ENCODE measurements around the gene METTL9. TPM values are rescaled to one million over a fixed set of nuclear protein-coding genes. Genes with fewer than 3 reads are reported as not detected.
"Not testable (repeated sequence)": the region's sequence is repeated elsewhere in the genome, so short reads cannot be mapped to it uniquely, and the experiment has no call there.

METTL9 gene
- total RNA-seq, 1 donor = 170 TPM

DNA sequence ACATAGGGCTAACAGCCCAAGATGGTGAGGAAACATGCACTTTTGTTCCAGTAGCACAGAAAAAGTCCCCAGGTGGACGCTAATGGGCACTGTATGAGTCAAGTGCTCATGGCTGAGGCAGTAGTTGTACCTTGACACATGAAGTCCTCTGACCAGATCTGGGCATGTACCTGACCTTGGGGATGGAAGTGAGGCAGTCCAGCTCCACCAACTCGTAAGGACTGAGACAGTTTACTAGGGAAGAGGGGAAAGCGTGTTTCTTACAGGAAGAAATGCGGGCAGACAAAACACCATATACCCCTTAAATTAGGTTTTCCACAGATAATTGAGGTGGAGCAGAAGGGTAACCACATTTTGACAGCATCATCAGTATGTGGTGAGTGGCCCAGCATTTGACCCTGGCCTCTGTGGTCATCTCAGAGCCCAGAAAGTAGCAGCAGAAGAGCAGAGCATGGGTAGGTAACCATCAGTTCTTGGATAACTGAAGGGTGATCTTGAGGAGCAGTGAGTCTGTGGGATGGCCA is 32.4 kb upstream of the METTL9 start:
- no peak overlapping the region for H3K27ac ChIP-seq (ENCODE audit: low read depth, low read length)
- no peaks in the 10 kb centered on the region for H4K20me1 ChIP-seq (ENCODE audit: insufficient read depth, low read length)
- H3K9me3 ChIP-seq (ENCODE audit: low read depth, low read length) = no peaks in the 10 kb centered on the region
- no peak overlapping the region for H2AFZ ChIP-seq (ENCODE audit: low read length)
- H3K4me3 ChIP-seq (ENCODE audit: insufficient read depth, low read length) = no peak overlapping the region
- no peak overlapping the region for H3K4me2 ChIP-seq (ENCODE audit: insufficient read depth, low read length)
- H3K36me3 ChIP-seq (ENCODE audit: insufficient read depth, low read length) = no peaks in the 10 kb centered on the region
- H3K4me1 ChIP-seq (ENCODE audit: insufficient read depth, low read length) = no peaks in the 10 kb centered on the region
- DNase-seq (ENCODE audit: insufficient read length, low spot score, missing footprints) = peak; percentile 54
- H3K79me2 ChIP-seq (ENCODE audit: insufficient read depth, low read length) = no peaks in the 10 kb centered on the region
- TF ChIP-seq, protein P1, sequence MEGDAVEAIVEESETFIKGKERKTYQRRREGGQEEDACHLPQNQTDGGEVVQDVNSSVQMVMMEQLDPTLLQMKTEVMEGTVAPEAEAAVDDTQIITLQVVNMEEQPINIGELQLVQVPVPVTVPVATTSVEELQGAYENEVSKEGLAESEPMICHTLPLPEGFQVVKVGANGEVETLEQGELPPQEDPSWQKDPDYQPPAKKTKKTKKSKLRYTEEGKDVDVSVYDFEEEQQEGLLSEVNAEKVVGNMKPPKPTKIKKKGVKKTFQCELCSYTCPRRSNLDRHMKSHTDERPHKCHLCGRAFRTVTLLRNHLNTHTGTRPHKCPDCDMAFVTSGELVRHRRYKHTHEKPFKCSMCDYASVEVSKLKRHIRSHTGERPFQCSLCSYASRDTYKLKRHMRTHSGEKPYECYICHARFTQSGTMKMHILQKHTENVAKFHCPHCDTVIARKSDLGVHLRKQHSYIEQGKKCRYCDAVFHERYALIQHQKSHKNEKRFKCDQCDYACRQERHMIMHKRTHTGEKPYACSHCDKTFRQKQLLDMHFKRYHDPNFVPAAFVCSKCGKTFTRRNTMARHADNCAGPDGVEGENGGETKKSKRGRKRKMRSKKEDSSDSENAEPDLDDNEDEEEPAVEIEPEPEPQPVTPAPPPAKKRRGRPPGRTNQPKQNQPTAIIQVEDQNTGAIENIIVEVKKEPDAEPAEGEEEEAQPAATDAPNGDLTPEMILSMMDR (IDR thresholded peaks at IDR 0.05; ENCODE audit: extremely low read depth, low read depth, low read length) = no peak
- H3K27me3 ChIP-seq (ENCODE audit: insufficient read depth, low read length) = peaks cover 22% of the 10 kb centered on the region

DNA sequence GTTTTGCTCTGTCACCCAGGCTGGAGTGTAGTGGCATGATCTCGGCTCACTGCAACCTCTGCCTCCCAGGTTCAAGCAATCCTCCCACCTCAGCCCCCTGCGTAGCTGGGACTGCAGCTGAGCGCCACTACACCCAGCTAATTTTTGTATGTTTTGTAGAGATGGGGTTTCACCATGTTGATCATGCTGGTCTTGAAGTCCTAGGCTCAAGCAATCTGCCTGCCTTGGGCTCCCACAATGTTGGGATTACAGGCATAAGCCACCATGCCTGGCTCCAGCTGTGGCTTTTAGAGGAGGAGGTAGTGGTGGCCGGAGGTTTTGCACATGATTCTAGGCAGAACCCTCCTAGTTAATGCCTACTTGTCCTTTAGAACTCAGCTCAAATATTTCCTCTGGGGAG is 31.9 kb upstream of the METTL9 start:
- H3K27me3 ChIP-seq (ENCODE audit: insufficient read depth, low read length) = peaks cover 22% of the 10 kb centered on the region
- not testable (repeated sequence) for H4K20me1 ChIP-seq (ENCODE audit: insufficient read depth, low read length); H3K9me3 ChIP-seq (ENCODE audit: low read depth, low read length); H3K4me1 ChIP-seq (ENCODE audit: insufficient read depth, low read length); H3K79me2 ChIP-seq (ENCODE audit: insufficient read depth, low read length); H3K36me3 ChIP-seq (ENCODE audit: insufficient read depth, low read length); H3K27ac ChIP-seq (ENCODE audit: low read depth, low read length); H3K4me2 ChIP-seq (ENCODE audit: insufficient read depth, low read length); H3K4me3 ChIP-seq (ENCODE audit: insufficient read depth, low read length); DNase-seq (ENCODE audit: insufficient read length, low spot score, missing footprints); H2AFZ ChIP-seq (ENCODE audit: low read length)

DNA sequence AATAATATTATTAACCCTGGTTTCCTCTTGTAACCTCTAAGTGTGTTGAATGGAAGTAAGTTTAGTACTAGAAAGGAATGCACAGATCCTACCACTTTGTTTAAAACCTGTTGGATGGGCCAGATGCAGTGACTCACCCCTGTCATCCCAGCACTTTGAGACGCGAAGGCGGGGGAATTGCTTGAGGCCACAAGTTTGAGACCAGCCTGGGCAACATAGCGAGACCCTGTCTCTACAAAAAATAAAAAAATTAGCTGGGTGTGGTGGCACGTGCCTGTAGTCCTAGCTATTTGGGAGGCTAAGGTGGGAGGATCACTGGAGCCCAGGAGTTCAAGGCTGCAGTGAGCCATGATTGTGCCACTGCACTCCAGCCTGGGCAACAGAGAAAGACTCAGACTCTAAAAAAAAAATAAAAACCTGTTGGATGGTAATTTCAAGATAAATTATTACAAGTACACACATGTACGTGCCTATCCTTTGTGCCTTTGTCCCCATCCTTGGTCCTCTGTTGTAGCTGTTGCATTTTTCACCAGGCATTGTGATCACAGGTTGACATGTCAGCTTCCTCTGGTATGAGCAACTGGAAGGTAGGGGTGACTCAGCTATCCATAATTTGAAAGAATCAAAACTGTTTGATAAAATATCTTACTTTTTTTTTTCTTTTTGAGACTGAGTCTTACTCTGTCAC is 30.7 kb upstream of the METTL9 start:
- Histone ChIP-seq H3K27me3 (ENCODE audit: insufficient read depth, low read length) (peaks cover 22% of the 10 kb centered on the region), H3K4me3 (ENCODE audit: insufficient read depth, low read length) (no peak overlapping the region), H3K4me2 (ENCODE audit: insufficient read depth, low read length) (no peak overlapping the region), H3K4me1 (ENCODE audit: insufficient read depth, low read length) (no peaks in the 10 kb centered on the region), H4K20me1 (ENCODE audit: insufficient read depth, low read length) (no peaks in the 10 kb centered on the region), H3K36me3 (ENCODE audit: insufficient read depth, low read length) (no peaks in the 10 kb centered on the region), H3K79me2 (ENCODE audit: insufficient read depth, low read length) (no peaks in the 10 kb centered on the region), H3K9me3 (ENCODE audit: low read depth, low read length) (no peaks in the 10 kb centered on the region), H2AFZ (ENCODE audit: low read length) (no peak overlapping the region), H3K27ac (ENCODE audit: low read depth, low read length) (no peak overlapping the region)
- TF ChIP-seq, protein P1 (IDR thresholded peaks at IDR 0.05; ENCODE audit: extremely low read depth, low read depth, low read length) = no peak
- peak; percentile 29 for DNase-seq (ENCODE audit: insufficient read length, low spot score, missing footprints)

DNA sequence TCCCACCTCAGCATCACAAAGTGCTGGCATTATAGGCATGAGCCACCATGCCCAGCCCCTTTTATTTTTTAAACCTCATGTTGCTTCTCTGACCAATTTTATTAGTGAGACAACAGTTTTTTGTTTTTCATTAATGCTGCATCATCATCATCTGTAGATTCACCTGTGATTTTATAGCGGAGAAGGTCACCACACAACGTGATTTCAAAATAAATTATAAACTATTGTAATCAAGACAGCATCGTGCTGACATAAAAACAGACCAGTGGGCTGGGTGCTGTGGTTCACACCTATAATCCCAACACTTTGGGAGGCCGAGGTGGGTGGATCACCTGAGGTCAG is 28.7 kb upstream of the METTL9 start:
- H3K27me3 ChIP-seq (ENCODE audit: insufficient read depth, low read length) = peaks cover 21% of the 10 kb centered on the region
- H3K79me2 ChIP-seq (ENCODE audit: insufficient read depth, low read length) = no peaks in the 10 kb centered on the region
- DNase-seq (ENCODE audit: insufficient read length, low spot score, missing footprints) = no peak
- H4K20me1 ChIP-seq (ENCODE audit: insufficient read depth, low read length) = no peaks in the 10 kb centered on the region
- no peaks in the 10 kb centered on the region for H3K4me1 ChIP-seq (ENCODE audit: insufficient read depth, low read length)
- no peak overlapping the region for H2AFZ ChIP-seq (ENCODE audit: low read length)
- H3K4me2 ChIP-seq (ENCODE audit: insufficient read depth, low read length) = no peak overlapping the region
- H3K36me3 ChIP-seq (ENCODE audit: insufficient read depth, low read length) = no peaks in the 10 kb centered on the region
- H3K9me3 ChIP-seq (ENCODE audit: low read depth, low read length) = no peaks in the 10 kb centered on the region
- H3K4me3 ChIP-seq (ENCODE audit: insufficient read depth, low read length) = no peak overlapping the region
- TF ChIP-seq, protein P1 (IDR thresholded peaks at IDR 0.05; ENCODE audit: extremely low read depth, low read depth, low read length) = no peak
- no peak overlapping the region for H3K27ac ChIP-seq (ENCODE audit: low read depth, low read length)

DNA sequence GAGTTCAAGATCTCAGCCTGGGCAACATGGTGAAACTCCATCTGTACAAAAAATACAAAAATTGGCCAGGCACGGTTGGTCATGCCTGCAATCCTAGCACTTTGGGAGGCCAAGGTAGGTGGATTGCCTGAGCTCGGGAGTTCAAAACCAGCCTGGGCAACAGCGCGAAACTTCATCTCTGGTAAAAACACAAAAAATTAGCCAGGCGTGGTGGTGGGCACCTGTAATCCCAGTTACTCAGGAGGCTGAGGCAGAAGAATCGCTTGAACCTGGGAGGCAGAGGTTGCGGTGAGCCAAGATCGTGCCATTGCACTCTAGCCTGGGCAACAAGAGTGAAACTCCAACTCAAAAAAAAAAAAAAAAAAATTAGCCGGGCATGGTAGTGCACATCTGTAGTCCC is 25.9 kb upstream of the METTL9 start:
- not testable (repeated sequence) for H3K36me3 ChIP-seq (ENCODE audit: insufficient read depth, low read length); H3K9me3 ChIP-seq (ENCODE audit: low read depth, low read length); H4K20me1 ChIP-seq (ENCODE audit: insufficient read depth, low read length); H3K27ac ChIP-seq (ENCODE audit: low read depth, low read length); H3K27me3 ChIP-seq (ENCODE audit: insufficient read depth, low read length); H3K79me2 ChIP-seq (ENCODE audit: insufficient read depth, low read length); H3K4me2 ChIP-seq (ENCODE audit: insufficient read depth, low read length); H3K4me3 ChIP-seq (ENCODE audit: insufficient read depth, low read length); DNase-seq (ENCODE audit: insufficient read length, low spot score, missing footprints); H3K4me1 ChIP-seq (ENCODE audit: insufficient read depth, low read length); H2AFZ ChIP-seq (ENCODE audit: low read length)
